AG04450 (cell line): ENCODE results near the gene TMEM181. TPM values are rescaled to one million over a fixed set of nuclear protein-coding genes. Genes with fewer than 3 reads are reported as not detected.
A peak's percentile ranks its signal among the peaks of the same experiment; 100 is the strongest.
"Not testable (repeated sequence)": the region's sequence is repeated elsewhere in the genome, so short reads cannot be mapped to it uniquely, and the experiment has no call there.

ENCODE experiments used
- CTCF ChIA-PET: fragments of 300-600, 350-600 bp; formaldehyde crosslinking; extraction: SDS; loops from one replicate; lab custom pipeline; 2022; ENCODE audit warnings: antibody characterized with exemption, inconsistent platforms; lab: Charles Lee
- POLR2A ChIA-PET: fragments of 350-600 bp; formaldehyde crosslinking; extraction: SDS; loops from one replicate; lab custom pipeline; 2021; ENCODE audit warnings: antibody characterized with exemption, inconsistent platforms; lab: Yijun Ruan, JAX
- DNase-seq: peaks from one replicate; pipeline ENCODE4 v3.0.0-alpha.2; 2011; ENCODE audit warnings: low read depth, low spot score
- H3K27ac ChIP-seq: one replicate; pipeline ENCODE4 v1.5.1; 2012; ENCODE audit warnings: low read depth, low read length, control low read depth
- H3K27me3 ChIP-seq: one replicate; pipeline ENCODE4 v1.6.0; 2012; ENCODE audit warnings: low read length; ENCODE audit not compliant: control insufficient read depth, insufficient read depth
- H3K4me3 ChIP-seq: 2 replicates; pipeline ENCODE4 v1.5.1; 2011; ENCODE audit warnings: mild to moderate bottlenecking, low read depth, low read length, control low read depth
- H3K9me3 ChIP-seq: 2 replicates; pipeline ENCODE4 v1.5.1; 2012; ENCODE audit warnings: low read length; ENCODE audit not compliant: control insufficient read depth, insufficient read depth
- polyA plus RNA-seq: library from polyadenylated mRNA; depleted of rRNA; stranded (reverse); fragments of >200 nt; gene quantifications from 2 replicates; pipeline ENCODE4 v1.2.3, GENCODE V29; 2011
- TF ChIP-seq, protein P1 (sequence below): IDR thresholded peaks from 2 replicates; pipeline ENCODE4 v1.5.1; 2011; ENCODE audit warnings: low read depth, low read length, control low read depth, inconsistent platforms

Gene TMEM181
- polyA plus RNA-seq, 1 experiment, result 44.1 TPM

DNA sequence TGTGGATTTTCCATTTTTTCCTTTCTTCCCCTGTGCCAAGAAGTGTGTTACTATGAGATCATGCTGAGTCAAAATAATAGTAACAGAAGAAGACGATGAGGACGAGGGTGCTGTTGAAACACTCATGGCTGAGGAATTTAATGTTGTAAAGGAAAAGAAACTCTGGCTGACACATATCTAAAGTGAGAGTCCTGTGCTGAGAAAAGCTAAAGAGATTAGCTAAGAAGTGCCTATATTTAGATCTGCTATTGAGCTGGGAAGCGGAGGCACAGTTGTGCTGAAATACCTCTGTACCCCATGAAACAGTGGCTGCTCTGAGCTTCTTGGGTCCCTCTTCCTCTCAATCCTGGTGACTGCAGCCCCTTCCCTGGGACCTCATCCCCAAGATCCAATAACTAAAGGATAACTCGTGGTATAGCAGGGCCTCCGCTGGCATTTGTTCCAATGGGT, 88.8 kb downstream of the TMEM181 start:
- peak overlapping the region; percentile 89 for H3K27ac ChIP-seq
- peak; percentile 78 for DNase-seq
- H3K4me3 ChIP-seq, result no peak overlapping the region
- ChIA-PET CTCF (interaction anchor here (1.5 to 2.9 kb wide), 4 partner anchors 11 to 428 kb away, joined by 5 to 17 read pairs (median 8); no protein-coding TSS in a partner anchor), POLR2A (no interaction called here)
- H3K9me3 ChIP-seq, result no peaks in the 10 kb centered on the region
- H3K27me3 ChIP-seq, result no peaks in the 10 kb centered on the region
- TF ChIP-seq, protein P1, sequence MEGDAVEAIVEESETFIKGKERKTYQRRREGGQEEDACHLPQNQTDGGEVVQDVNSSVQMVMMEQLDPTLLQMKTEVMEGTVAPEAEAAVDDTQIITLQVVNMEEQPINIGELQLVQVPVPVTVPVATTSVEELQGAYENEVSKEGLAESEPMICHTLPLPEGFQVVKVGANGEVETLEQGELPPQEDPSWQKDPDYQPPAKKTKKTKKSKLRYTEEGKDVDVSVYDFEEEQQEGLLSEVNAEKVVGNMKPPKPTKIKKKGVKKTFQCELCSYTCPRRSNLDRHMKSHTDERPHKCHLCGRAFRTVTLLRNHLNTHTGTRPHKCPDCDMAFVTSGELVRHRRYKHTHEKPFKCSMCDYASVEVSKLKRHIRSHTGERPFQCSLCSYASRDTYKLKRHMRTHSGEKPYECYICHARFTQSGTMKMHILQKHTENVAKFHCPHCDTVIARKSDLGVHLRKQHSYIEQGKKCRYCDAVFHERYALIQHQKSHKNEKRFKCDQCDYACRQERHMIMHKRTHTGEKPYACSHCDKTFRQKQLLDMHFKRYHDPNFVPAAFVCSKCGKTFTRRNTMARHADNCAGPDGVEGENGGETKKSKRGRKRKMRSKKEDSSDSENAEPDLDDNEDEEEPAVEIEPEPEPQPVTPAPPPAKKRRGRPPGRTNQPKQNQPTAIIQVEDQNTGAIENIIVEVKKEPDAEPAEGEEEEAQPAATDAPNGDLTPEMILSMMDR, result no peak

DNA sequence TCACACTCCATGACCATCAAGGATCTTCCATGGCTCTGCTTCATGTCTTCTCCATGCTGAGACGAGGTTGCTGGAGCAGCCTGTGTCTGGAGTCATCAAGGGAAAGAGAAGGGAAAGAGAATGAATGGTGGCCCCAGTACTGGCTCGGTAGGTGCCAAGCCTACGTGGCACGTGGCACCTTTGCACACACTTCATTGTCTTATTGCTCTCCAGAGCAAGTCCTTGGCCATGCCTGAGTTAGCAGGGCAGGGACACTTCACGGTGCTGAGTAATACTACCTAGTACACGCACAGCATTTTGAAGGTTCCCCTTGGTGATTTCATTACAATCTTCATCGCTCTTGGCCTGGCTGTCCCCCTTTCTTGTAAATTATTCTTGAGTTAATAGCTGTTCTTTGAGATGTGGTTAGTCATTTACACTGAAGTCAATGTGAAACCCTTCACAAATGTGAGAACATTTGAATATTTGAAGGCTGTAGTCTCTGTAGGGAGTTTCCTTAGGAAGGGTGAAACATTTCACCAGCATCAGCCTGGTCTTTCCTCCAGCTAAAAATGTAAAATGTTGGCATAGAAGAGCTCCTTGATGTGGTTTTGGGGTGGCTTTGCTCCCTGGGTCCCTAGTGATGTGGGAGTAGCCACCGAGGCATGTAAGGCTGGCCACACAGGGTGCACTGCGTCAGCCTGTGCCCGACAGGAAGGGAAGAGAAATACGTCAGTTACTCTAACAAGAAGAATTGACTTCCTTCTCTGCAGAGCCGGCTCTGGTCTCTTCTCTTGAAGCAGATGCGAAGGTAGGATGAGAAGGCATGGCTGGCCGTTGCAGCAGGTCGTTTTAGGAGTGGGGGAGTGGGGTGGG, 89.6 kb downstream of the TMEM181 start, which contains the start of gene SYTL3:
TSS of gene SYTL3 (plus strand) at position 766 of the 855 bp plus-strand sequence. CDS start 13,215 bp downstream, outside the sequence.
- TF ChIP-seq, protein P1, result no peak
- H3K27me3 ChIP-seq, result no peaks in the 10 kb centered on the region
- H3K4me3 ChIP-seq, result no peak within 1 kb of the TSS
- H3K27ac ChIP-seq, result peak within 1 kb of the TSS; percentile 89
- CTCF ChIA-PET, result interaction anchor here (1.0 to 2.9 kb wide), 5 partner anchors 10 to 429 kb away, joined by 4 to 17 read pairs (median 6); no protein-coding TSS in a partner anchor
- no peak for DNase-seq
- POLR2A ChIA-PET, result no interaction called here
- no peaks in the 10 kb centered on the region for H3K9me3 ChIP-seq

DNA sequence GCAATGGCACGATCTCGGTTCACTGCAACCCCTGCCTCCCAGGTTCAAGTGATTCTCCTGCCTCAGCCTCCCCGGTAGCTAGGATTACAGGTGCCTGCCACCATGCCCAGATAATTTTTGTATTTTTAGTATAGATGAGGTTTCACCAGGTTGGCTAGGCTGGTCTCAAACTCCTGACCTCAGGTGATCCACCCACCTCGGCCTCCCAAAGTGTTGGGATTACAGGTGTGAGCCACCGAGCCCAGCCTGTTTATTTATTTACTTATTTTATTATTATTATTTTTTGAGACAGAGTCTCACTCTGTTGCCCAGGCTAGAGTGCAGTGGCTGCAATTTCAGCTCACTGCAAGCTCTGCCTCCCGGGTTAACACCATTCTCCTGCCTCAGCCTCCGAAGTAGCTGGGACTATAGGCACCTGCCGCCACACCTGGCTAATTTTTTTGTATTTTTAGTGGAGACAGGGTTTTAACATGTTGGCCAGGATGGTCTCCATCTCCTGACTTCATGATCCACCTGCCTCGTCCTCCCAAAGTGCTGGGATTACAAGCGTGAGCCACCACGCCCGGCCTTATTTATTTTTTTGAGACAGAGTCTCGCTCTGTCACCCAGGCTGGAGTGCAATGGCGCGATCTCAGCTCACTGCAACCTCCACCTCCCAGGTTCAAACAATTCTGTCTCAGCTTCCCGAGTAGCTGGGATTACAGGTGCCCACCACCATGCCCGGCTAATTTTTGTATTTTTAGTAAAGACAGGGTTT, 92.3 kb downstream of the TMEM181 start:
- H3K4me3 ChIP-seq, CTCF ChIA-PET, POLR2A ChIA-PET, H3K27me3 ChIP-seq, H3K9me3 ChIP-seq, DNase-seq, H3K27ac ChIP-seq: not testable (repeated sequence)

DNA sequence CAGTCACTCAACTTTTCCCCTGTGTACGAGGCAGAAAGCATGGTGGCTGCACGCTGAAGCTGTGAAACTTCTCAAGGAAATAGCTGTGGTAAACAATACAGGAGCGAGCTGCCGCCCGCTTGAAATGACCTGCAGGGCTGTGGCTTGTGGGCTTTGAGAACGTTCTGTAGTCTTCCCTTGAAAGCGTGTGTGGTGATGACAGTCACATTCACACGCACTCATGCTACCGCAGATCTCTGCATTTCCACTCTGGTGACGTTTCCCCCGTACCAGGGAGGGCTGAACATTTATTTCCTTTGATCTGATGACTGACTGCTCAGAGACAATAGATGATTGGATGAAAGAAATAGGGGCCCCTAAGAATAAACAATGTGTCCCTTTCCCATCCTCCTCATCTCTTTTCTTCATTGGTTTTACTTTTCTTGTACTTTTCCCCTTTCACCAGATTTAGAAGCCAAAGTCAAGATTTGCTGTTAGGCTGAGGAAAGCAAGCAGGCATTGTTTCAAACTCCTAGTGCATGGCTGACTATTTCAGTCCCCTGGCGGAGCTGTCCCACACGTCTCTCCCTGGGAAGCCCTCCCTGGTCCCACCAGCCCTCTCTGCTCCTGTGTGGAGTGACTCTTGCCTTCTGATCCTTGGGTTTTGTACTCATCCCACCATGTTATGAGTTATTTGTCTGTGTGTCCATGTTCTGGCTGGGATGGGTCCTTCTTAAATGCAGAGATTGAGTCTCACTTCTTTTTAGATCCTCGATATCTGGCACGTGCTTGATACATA, 93.9 kb downstream of the TMEM181 start:
- TF ChIP-seq, protein P1, result no peak
- no peak for DNase-seq
- POLR2A ChIA-PET, result interaction anchor here (1.3 kb wide), 1 partner anchor 12 kb away, joined by 3 read pairs; no protein-coding TSS in a partner anchor

DNA sequence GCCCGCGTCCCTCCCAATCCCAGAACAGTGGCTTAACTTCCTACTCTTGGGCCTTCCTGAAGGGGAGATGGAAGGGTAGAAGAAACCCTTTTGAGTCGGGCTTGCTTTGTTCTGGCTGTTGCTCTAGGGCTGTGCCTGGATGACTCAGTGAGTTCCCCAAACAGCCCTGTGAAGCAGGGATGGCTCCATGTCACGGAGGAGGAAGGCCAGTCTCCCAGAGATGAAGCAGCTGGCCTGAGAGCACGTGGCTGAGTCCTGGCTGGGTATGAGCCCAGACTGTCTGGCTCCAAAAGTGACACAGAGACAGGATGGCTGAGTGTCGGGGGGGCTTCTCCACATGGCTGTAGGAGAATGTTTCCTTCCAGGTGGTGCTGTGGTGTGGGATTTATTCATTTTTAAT, 94.6 kb downstream of the TMEM181 start:
- H3K27me3 ChIP-seq, result no peaks in the 10 kb centered on the region
- H3K27ac ChIP-seq, result peak overlapping the region; percentile 92
- TF ChIP-seq, protein P1, result no peak
- H3K4me3 ChIP-seq, result no peak overlapping the region
- ChIA-PET POLR2A (interaction anchor here (1.0 to 1.8 kb wide), 3 partner anchors 9 to 37 kb away, joined by 3 to 12 read pairs (median 3); partner anchors contain the start of gene DYNLT1), CTCF (interaction anchor here (1.0 kb wide), 1 partner anchor 37 kb away, joined by 5 read pairs; no protein-coding TSS in a partner anchor)
- DNase-seq, result no peak
- no peaks in the 10 kb centered on the region for H3K9me3 ChIP-seq

More for the DNA sequence above, 93.9 kb downstream of the TMEM181 start:
- CTCF ChIA-PET, result no interaction called here
- H3K4me3 ChIP-seq, result no peak overlapping the region
- no peaks in the 10 kb centered on the region for H3K27me3 ChIP-seq
- peak overlapping the region; percentile 92 for H3K27ac ChIP-seq
- H3K9me3 ChIP-seq, result no peaks in the 10 kb centered on the region
